Keratinocyte (primary cell): ENCODE results near the gene OPN4. TPM values are rescaled to one million over a fixed set of nuclear protein-coding genes. Genes with fewer than 3 reads are reported as not detected.

Source experiments
- DNase-seq: peaks from one replicate; pipeline ENCODE4 v3.0.0-alpha.2; 2011; ENCODE audit warnings: low read depth, missing footprints, low spot score
- FAIRE-seq: peaks from 2 replicates; lab custom pipeline; 2011; peaks lifted over from hg19 to GRCh38; lab: Jason Lieb, UNC
- H2AFZ ChIP-seq: 2 replicates; pipeline ENCODE4 v1.6.0; 2012; ENCODE audit warnings: low read length, control low read depth, inconsistent platforms; ENCODE audit not compliant: control insufficient read depth
- H3K27ac ChIP-seq: 2 replicates; pipeline ENCODE4 v1.5.1; 2011; ENCODE audit warnings: low read length; ENCODE audit not compliant: control insufficient read depth, insufficient read depth
- H3K27me3 ChIP-seq: 3 replicates; pipeline ENCODE4 v1.6.0; 2011; ENCODE audit warnings: low read length; ENCODE audit not compliant: control insufficient read depth, insufficient read depth; ENCODE audit errors: extremely low read depth
- H3K36me3 ChIP-seq, 2 experiments: 2 replicates in 1 of 2; 3 replicates in 1 of 2; pipeline ENCODE4 v1.5.1; 2011; ENCODE audit warnings: low read length in 2 of 2, mild to moderate bottlenecking in 1 of 2; ENCODE audit not compliant: control insufficient read depth in 2 of 2, insufficient read depth in 2 of 2; ENCODE audit errors: extremely low read depth in 1 of 2
- H3K4me1 ChIP-seq: 3 replicates; pipeline ENCODE4 v1.5.1; 2011; ENCODE audit warnings: low read length; ENCODE audit not compliant: control insufficient read depth, insufficient read depth; ENCODE audit errors: extremely low read depth
- H3K4me2 ChIP-seq: 3 replicates; pipeline ENCODE4 v1.6.0; 2011; ENCODE audit warnings: low read depth, low read length; ENCODE audit not compliant: control insufficient read depth, insufficient read depth; ENCODE audit errors: extremely low read depth
- H3K4me3 ChIP-seq, 3 experiments: fragments of 200-600 bp in 1 of 3; sonication (generic) in 1 of 3; 2 replicates in 2 of 3; 3 replicates in 1 of 3; pipeline ENCODE4 v1.5.1; 2011 to 2016; ENCODE audit warnings: low read length in 3 of 3, mild to moderate bottlenecking in 3 of 3, control low read depth in 2 of 3, inconsistent platforms in 1 of 3, low read depth in 1 of 3, mixed read lengths in 1 of 3, mixed run types in 1 of 3, moderate library complexity in 1 of 3; ENCODE audit not compliant: control insufficient read depth in 2 of 3, insufficient read depth in 2 of 3; ENCODE audit errors: extremely low read depth in 1 of 3
- H3K79me2 ChIP-seq: 2 replicates; pipeline ENCODE4 v1.6.0; 2012; ENCODE audit warnings: low read length; ENCODE audit not compliant: control insufficient read depth, insufficient read depth
- H3K9ac ChIP-seq: 3 replicates; pipeline ENCODE4 v1.6.0; 2011; ENCODE audit warnings: low read length; ENCODE audit not compliant: control insufficient read depth, insufficient read depth; ENCODE audit errors: extremely low read depth
- H3K9me1 ChIP-seq: 3 replicates; pipeline ENCODE4 v1.6.0; 2011; ENCODE audit warnings: low read length; ENCODE audit not compliant: control insufficient read depth, insufficient read depth; ENCODE audit errors: extremely low read depth
- H3K9me3 ChIP-seq: 2 replicates; pipeline ENCODE4 v1.5.1; 2012; ENCODE audit warnings: low read depth, low read length; ENCODE audit not compliant: control insufficient read depth
- H4K20me1 ChIP-seq: 3 replicates; pipeline ENCODE4 v1.6.0; 2011; ENCODE audit warnings: low read length; ENCODE audit not compliant: control insufficient read depth, insufficient read depth; ENCODE audit errors: extremely low read depth
- EZH2 ChIP-seq: IDR thresholded peaks from one replicate; pipeline ENCODE4 v1.6.1; 2012; ENCODE audit warnings: inconsistent platforms, mild to moderate bottlenecking, low read length, moderate library complexity
- dilution Hi-C: fragments of 300-500 bp; cut with MboI; formaldehyde crosslinking; loops from one replicate; pipeline ENCODE4 v1.7.0; 2020; ENCODE audit warnings: low sequenced_read_pairs; ENCODE audit not compliant: extremely low pct_ligation_motif_present
- polyA plus RNA-seq, 5 experiments: library from polyadenylated mRNA; depleted of rRNA in 3 of 5; stranded (reverse) in 3 of 5; stranded (forward) in 1 of 5; unstranded in 1 of 5; fragments of >200 nt; gene quantifications; 1 replicate in 1 of 5; 2 replicates in 3 of 5; 3 replicates in 1 of 5; pipeline versions ENCODE4 v1.2.1 to v1.2.3, GENCODE V29; 2011 to 2012; ENCODE audit warnings: missing spikeins in 2 of 5, low read depth in 1 of 5, low replicate concordance in 1 of 5
- TF ChIP-seq, protein P1 (sequence below), 3 experiments: IDR thresholded peaks in 1 of 3; conservative IDR thresholded peaks in 1 of 3; optimal IDR thresholded peaks in 1 of 3; 2 replicates in 2 of 3; 3 replicates in 1 of 3; pipeline versions ENCODE3 to v1.5.1; 2011; ENCODE audit warnings: low read length in 3 of 3, mild to moderate bottlenecking in 3 of 3, moderate library complexity in 2 of 3, control low read depth in 1 of 3, inconsistent platforms in 1 of 3; ENCODE audit not compliant: insufficient read depth in 2 of 3; ENCODE audit errors: extremely low read depth in 1 of 3

Gene OPN4
- polyA plus RNA-seq, 1 donor (not counting 4 experiments of a cell fraction or from before 2014, with no cell fraction given), result not detected

DNA sequence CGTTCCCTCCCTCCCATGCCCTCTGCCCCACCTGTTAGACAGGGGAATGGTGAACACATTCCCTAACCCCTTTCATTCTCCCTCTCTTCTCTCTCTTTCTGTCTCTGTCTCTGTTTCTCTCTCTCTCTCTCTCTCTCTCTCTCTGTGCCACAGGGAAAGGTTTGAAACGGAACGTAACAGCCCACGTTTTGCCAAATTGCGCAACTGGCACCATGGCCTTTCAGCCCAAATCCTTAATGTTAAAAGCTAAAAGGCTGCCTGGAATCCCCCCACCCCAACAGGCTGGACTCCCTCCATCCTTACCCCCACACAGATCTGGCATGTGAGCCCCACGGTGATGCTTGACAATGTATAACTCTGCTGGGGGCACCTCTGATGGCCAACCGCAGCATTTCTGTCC is 44.8 kb downstream of the OPN4 start:
- FAIRE-seq, result no peak

DNA sequence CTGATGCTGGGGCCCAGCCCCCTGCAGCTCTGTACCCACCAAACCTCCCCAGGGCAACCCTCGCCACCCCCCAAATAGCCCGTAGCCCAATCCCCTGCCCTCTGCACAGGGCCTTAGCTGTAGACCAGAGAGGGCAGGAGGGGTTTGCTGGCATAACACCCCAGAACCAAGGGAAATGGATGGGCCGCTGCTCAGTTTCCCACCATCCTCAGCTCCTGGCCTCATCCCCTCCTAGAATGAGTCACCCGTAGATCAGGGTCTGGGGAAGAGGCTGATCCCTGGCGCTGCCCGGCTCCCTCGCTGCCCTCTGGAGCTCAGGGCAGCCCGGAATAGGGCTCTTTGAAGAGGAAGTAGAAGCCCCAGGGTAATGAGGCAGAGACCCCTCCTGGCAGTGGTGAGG is 45.2 kb downstream of the OPN4 start:
- dilution Hi-C loops, result no loop called here

More for the DNA sequence above, 44.8 kb downstream of the OPN4 start:
- Histone ChIP-seq H3K4me1 (no peaks in the 10 kb centered on the region), H2AFZ (no peak overlapping the region), H3K4me3 (no peak overlapping the region), H3K79me2 (no peaks in the 10 kb centered on the region), H3K9me3 (no peaks in the 10 kb centered on the region), H4K20me1 (no peaks in the 10 kb centered on the region), H3K27ac (no peak overlapping the region), H3K27me3 (peaks cover 6% of the 10 kb centered on the region), H3K9me1 (no peaks in the 10 kb centered on the region), H3K9ac (no peak overlapping the region), H3K36me3 (no peaks in the 10 kb centered on the region), H3K4me2 (no peak overlapping the region)
- dilution Hi-C loops, result no loop called here
- no peak for DNase-seq
- TF ChIP-seq, protein P1, sequence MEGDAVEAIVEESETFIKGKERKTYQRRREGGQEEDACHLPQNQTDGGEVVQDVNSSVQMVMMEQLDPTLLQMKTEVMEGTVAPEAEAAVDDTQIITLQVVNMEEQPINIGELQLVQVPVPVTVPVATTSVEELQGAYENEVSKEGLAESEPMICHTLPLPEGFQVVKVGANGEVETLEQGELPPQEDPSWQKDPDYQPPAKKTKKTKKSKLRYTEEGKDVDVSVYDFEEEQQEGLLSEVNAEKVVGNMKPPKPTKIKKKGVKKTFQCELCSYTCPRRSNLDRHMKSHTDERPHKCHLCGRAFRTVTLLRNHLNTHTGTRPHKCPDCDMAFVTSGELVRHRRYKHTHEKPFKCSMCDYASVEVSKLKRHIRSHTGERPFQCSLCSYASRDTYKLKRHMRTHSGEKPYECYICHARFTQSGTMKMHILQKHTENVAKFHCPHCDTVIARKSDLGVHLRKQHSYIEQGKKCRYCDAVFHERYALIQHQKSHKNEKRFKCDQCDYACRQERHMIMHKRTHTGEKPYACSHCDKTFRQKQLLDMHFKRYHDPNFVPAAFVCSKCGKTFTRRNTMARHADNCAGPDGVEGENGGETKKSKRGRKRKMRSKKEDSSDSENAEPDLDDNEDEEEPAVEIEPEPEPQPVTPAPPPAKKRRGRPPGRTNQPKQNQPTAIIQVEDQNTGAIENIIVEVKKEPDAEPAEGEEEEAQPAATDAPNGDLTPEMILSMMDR (optimal IDR thresholded peaks at IDR 0.05 in 1 of 3, IDR thresholded peaks at IDR 0.05 in 1 of 3, conservative IDR thresholded peaks at IDR 0.05 in 1 of 3; ENCODE audit: extremely low read depth in 1 of 3, insufficient read depth in 2 of 3, low read length in 3 of 3), result no peak
- TF ChIP-seq EZH2, result no peak

More for the DNA sequence above, 45.2 kb downstream of the OPN4 start:
- Histone ChIP-seq H3K9me1 (no peaks in the 10 kb centered on the region), H3K27ac (no peak overlapping the region), H3K9me3 (no peaks in the 10 kb centered on the region), H3K27me3 (peaks cover 6% of the 10 kb centered on the region), H3K4me3 (no peak overlapping the region), H4K20me1 (no peaks in the 10 kb centered on the region), H3K79me2 (no peaks in the 10 kb centered on the region), H3K4me1 (no peaks in the 10 kb centered on the region), H3K36me3 (no peaks in the 10 kb centered on the region), H3K9ac (no peak overlapping the region), H3K4me2 (no peak overlapping the region), H2AFZ (no peak overlapping the region)
- FAIRE-seq, result no peak
- TF ChIP-seq, protein P1 (optimal IDR thresholded peaks at IDR 0.05 in 1 of 3, IDR thresholded peaks at IDR 0.05 in 1 of 3, conservative IDR thresholded peaks at IDR 0.05 in 1 of 3; ENCODE audit: extremely low read depth in 1 of 3, insufficient read depth in 2 of 3, low read length in 3 of 3), result no peak
- no peak for TF ChIP-seq EZH2
- no peak for DNase-seq
